Stimulated activated effector memory CD8-positive, alpha-beta T cell treated with anti-CD3 and anti-CD28 coated beads, Interleukin-12 subunit alpha, Interleukin-12 subunit beta, amount 100 ng/mL, for 72 hours (primary cell): ENCODE data around the gene TNNT3.

Source experiments
- ATAC-seq: fragments of 150-1000 bp; cut with Tn5 transposase; 2 replicates; pipeline ENCODE4 v1.10.0; 2021
- DNase-seq, 2 donors: peaks; one replicate each; pipeline ENCODE4 v3.0.0; 2021 to 2022; ENCODE audit warnings: low spot score in 2 of 2
- H3K27ac Mint-ChIP-seq: one replicate; pipeline ENCODE4 v1.8.0; 2022; ENCODE audit warnings: mild to moderate bottlenecking, mixed read lengths
- H3K36me3 Mint-ChIP-seq: one replicate; pipeline ENCODE4 v1.8.0; 2022; ENCODE audit warnings: mild to moderate bottlenecking, mixed read lengths
- H3K4me1 Mint-ChIP-seq: one replicate; pipeline ENCODE4 v1.8.0; 2022; ENCODE audit warnings: mixed read lengths
- H3K4me3 Mint-ChIP-seq: one replicate; pipeline ENCODE4 v1.8.0; 2022; ENCODE audit warnings: mild to moderate bottlenecking, mixed read lengths
- H3K9me3 Mint-ChIP-seq: one replicate; pipeline ENCODE4 v1.8.0; 2022; ENCODE audit warnings: mixed read lengths

TNNT3 gene

DNA sequence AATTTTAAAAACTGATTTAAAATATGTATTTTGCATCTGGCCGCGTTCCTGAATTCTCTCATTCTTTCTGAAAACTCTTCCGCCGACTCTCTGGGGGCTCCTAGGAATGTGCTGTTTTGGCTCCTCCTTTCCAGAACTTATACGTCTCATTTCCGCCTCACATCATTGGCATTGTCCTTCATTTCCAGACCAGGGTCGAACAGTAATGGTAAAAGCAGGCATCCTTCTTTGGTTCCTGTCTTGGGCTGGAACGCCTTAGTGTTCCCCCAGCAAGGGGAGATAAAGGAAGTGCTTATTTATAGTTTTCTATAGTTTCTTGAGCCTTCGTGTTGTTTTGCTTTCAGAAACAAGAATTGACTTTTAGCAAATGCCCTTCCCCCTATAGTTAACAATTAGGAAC lies 10.9 kb upstream of the TNNT3 start:
- Mint-ChIP-seq H3K27ac (no peak overlapping the region), H3K4me1 (no peaks in the 10 kb centered on the region), H3K4me3 (no peak overlapping the region), H3K9me3 (no peaks in the 10 kb centered on the region), H3K36me3 (no peaks in the 10 kb centered on the region)
- no peak for DNase-seq
- ATAC-seq: no peak

DNA sequence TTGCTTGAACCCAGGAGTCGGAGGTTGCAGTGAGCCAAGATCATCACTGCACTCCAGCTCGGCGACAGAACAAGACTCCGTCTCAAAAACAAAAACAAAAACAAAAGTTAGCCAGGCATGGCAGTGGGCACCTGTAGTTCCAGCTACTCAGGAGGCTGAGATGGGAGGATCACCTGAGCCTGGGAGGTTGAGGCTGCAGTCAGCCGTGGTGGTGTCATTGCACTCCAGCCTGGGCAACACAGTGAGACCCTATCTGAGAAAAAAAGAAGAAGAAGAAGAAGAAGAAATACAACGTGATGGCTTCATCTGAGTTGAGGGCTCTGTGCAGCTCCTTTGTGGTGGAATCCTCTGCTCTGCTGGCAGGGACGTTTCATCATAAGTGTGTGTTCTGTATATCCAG lies 10.0 kb upstream of the TNNT3 start:
- ATAC-seq (no peak), DNase-seq (no peak)
- H3K36me3 Mint-ChIP-seq: no peaks in the 10 kb centered on the region
- no peaks in the 10 kb centered on the region for H3K9me3 Mint-ChIP-seq
- no peak overlapping the region for H3K27ac Mint-ChIP-seq
- peaks cover 7% of the 10 kb centered on the region for H3K4me1 Mint-ChIP-seq
- no peak overlapping the region for H3K4me3 Mint-ChIP-seq

DNA sequence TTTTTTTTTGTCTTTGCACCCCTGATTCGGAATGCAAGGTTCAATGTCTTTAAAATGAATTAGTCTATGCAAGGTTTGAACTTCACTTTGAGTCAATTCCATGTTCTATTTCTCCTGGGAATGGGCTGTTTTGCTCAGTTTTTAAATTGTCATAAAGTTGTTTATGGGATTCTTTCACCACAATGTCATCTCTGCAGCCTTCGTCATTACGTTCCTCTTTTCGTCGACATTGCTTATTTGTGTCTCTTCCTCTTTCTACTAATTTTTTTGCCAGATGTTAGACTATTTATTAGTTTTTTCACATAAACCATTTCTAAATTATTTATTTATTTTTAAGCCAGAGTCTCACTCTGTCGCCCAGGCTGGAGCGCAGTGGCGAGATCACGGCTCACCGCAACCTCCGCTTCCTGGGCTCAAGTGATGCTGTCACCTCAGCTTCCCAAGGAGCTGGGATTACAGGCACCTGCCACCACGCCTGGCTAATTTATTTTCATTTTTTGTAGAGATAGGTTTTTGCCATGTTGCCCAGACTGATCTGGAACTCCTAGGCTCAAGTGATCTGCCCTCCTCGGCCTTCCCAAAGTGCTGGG lies 7.1 kb upstream of the TNNT3 start:
- Mint-ChIP-seq H3K27ac (no peak overlapping the region), H3K36me3 (peaks cover 20% of the 10 kb centered on the region), H3K4me3 (no peak overlapping the region), H3K4me1 (peaks cover 33% of the 10 kb centered on the region), H3K9me3 (no peaks in the 10 kb centered on the region)
- ATAC-seq: no peak
- DNase-seq: no peak

DNA sequence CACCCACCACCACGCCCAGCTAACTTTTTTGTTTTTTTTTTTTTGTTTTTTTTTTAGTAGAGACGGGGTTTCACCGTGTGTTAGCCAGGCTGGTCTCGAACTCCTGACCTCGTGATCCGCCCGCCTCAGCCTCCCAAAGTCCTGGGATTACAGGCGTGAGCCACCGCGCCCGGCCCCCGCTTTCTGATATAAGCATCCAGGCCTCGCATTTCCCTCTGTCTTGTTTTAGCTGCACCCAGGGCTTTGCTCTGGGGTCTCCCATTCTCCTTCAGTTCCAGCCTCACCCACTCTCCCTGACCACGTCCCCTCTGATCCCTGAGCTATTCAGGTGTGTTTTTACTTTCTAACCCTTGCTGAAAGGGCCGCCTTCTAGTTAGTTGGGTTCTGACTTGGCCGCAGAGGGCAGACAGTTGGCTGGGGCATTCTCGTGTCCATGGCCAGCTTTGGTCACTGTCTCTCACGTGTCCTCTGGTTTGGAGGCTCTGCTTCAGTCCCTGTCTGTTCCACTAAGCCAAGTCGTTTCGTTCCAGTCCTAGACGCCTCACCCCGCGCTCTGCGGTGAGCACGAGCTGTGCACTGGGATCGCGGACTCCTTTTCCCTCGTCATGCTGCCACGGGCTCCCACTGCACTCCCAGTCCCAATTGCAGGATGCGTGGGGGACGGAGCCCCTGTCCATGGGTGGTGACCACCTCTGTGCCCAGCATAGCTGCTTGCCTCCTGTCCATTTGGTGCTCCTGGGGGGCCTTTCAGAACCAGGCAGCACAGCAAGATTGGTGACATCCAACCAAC lies 6.0 kb upstream of the TNNT3 start:
- H3K4me3 Mint-ChIP-seq: no peak overlapping the region
- no peak overlapping the region for H3K27ac Mint-ChIP-seq
- peaks cover 31% of the 10 kb centered on the region for H3K36me3 Mint-ChIP-seq
- DNase-seq (no peak), ATAC-seq (no peak)
- H3K4me1 Mint-ChIP-seq: peaks cover 35% of the 10 kb centered on the region
- no peaks in the 10 kb centered on the region for H3K9me3 Mint-ChIP-seq

DNA sequence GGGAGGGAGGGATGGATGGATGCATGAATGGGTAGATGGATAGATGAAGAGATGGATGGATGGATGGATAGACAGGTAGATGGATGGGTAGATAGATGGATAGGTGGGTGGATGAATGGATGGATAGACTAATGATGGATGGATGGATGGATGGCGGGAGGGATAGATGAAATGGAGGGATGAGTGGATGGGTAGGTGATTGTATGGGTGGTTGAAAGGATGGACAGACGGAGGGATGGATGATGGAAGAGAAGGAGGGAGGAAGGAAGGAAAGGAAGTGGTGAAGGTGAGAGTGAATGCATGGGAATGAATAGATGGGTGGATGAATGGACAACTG lies 3.7 kb upstream of the TNNT3 start:
- no peak for DNase-seq
- Mint-ChIP-seq H3K36me3 (peaks cover 54% of the 10 kb centered on the region), H3K4me1 (peaks cover 46% of the 10 kb centered on the region), H3K27ac (peak overlapping the region; percentile 70), H3K4me3 (no peak overlapping the region), H3K9me3 (no peaks in the 10 kb centered on the region)
- no peak for ATAC-seq

DNA sequence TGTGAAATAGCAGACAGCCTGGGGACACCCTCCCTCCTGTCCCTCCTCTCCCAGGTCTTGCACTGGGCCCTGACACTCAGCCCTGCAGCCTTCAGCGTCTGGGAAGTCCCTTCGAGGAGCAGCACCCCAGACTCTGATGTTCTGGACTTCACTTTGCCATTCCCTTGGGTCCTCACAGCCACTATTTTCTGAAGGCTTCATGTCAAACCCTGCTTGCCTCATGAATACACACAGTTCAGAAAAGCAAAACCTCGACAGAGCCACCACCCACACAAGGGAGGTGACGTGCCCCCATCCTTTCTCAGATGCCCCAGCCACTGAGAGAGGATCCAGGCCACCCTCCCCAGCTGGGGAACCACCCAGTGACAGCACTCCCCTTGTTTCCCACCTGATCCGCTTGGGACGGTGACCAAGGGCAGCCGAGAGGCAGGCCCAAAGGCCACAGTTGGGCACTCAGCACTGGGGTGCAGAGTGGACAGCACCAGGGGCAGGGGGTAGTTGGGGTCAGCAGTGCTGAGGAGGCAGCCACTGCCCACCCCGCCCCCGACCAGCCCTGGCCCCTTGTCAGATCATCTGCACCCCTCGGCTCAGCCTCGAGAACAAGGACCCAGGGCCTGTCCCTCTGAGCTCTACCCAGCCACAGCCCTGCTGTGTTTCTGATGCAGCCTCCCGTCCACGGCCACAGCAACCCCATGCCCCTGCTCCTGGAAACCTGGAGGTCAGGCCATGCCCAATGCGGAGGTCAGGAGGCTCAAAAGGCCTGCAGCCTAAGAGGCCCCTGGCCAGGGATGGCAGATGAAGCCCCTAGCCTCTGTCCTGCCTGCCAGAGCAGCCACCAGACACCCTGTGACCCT lies 3.1 kb upstream of the TNNT3 start:
- H3K4me3 Mint-ChIP-seq: no peak overlapping the region
- DNase-seq: no peak
- H3K4me1 Mint-ChIP-seq: peaks cover 46% of the 10 kb centered on the region
- H3K36me3 Mint-ChIP-seq: peaks cover 60% of the 10 kb centered on the region
- peak overlapping the region; percentile 70 for H3K27ac Mint-ChIP-seq
- ATAC-seq: peak; percentile 66
- no peaks in the 10 kb centered on the region for H3K9me3 Mint-ChIP-seq

DNA sequence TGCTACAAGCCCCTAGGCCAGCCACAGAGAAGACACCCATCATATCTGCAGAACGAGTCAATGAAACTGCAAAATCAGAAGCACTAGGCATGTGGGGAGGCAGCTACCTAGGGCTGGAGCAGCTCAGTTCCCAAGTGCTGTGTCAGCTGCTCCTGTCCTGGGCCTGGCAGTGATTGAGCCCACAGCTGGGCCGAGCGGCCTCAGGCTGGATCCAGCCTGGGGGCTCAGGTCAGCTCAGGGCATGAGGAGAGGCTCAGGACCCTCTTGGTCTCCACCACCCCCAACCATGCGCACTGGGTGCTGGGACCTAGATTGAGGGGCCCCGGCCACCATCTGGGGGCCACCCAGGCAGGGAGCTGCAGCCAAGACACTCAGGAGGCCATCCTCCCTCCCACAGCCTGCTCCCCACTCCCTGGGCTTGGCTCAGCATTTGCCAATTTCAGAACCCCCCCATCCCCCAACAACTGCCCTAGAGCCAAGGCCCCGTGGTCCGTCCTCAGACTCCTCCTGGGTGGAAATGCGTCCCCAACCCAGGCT lies 2.4 kb upstream of the TNNT3 start:
- DNase-seq (no peak), ATAC-seq (peak; percentile 34)
- no peak overlapping the region for H3K4me3 Mint-ChIP-seq
- no peaks in the 10 kb centered on the region for H3K9me3 Mint-ChIP-seq
- peak overlapping the region; percentile 70 for H3K27ac Mint-ChIP-seq
- peaks cover 46% of the 10 kb centered on the region for H3K4me1 Mint-ChIP-seq
- H3K36me3 Mint-ChIP-seq: peaks cover 67% of the 10 kb centered on the region

DNA sequence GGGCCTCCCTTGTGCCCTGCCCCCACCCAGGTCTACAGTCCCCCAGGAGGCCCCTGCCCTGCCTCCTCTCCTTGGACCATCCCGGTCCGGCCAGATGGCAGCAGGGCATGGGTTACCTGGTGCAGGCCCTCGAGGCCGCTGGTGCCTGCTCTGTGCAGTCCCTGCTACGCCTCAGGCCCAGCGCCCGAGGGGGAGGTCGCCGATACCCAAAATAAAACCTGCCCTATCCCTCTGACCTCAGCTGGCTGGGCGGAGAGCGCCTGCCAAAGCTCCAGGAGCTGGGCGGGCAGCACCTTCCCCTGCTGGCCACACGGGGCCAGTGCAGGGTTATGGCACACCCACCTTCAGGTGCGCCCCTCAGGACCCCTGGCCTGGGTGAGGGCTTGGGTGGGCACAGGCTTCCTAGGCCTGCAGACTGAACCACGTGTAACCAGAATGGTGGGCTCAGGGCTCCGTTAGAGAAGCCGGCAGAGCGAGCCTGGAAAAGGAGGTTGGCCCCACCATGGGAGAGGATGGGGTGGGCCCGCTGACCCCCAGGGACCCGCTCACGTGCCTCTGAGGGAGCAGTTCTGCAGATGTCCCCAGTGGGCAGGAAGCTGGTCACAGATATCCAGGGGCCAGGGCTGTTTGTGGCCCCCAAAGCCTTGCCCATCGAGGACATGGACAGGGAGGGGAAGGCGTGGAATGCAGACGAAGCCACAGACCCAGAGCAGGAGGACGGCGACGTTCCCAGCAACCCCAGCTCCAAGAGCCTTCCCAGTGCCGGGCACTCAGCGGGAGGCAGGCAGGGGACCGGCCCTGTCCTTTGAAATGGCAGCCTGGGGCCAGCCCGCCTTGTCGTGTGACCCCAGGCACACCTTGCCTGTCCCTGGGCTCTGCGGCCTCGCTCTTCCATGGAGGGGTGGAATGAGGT lies 1.7 kb upstream of the TNNT3 start:
- H3K4me3 Mint-ChIP-seq: no peak overlapping the region
- ATAC-seq: peak; percentile 24
- peaks cover 51% of the 10 kb centered on the region for H3K4me1 Mint-ChIP-seq
- no peaks in the 10 kb centered on the region for H3K9me3 Mint-ChIP-seq
- peak in 1 of 2 donors; percentile 51 for DNase-seq
- H3K36me3 Mint-ChIP-seq: peaks cover 69% of the 10 kb centered on the region
- peak overlapping the region; percentile 70 for H3K27ac Mint-ChIP-seq

DNA sequence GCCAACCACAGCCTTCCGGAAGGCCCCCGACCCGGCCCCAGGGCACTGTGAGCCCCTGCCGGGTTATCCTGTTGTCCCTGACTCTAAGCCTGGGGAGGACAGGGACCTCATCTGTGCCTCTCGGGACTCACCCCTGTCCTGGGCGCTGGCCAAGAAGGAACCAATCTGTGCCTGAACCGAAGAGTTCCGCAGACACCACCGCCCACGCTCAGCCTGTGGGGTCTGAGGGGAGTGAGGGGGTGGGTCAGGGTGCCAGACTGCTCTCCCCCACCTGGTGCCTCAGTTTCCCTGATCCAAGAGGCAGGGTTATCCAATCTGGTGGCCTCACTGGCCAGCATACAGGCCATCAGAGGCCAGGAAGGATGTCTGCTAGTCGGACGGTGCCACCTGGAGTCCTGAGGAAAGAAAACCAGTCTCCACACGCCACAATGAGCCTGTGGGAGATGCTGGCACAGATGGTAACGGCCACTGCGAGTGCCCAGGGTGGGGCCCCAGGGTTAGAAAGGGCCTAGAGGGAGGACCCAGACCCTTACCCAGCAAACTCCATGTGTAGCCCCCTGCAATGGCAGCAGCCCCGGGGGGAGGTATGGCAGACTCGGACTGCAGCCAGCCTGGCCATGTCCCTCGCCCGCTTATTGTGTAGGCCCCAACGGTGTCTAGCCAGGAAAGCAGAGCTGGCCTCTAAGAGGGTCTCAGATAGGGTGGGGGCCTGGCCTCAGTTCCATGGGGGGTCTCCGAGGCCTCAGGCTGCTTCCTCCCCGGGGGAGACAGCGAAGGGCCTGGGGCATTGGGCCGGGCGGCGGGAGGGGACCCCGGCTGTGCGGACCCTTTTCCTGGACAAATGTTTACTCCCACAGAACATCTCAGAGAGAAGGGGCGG lies 827 bp upstream of the TNNT3 start:
- Mint-ChIP-seq H3K4me1 (peaks cover 59% of the 10 kb centered on the region), H3K4me3 (no peak overlapping the region), H3K36me3 (peaks cover 70% of the 10 kb centered on the region), H3K27ac (peak overlapping the region; percentile 92), H3K9me3 (no peaks in the 10 kb centered on the region)
- DNase-seq (peak in 1 of 2 donors; percentile 52), ATAC-seq (no peak)

DNA sequence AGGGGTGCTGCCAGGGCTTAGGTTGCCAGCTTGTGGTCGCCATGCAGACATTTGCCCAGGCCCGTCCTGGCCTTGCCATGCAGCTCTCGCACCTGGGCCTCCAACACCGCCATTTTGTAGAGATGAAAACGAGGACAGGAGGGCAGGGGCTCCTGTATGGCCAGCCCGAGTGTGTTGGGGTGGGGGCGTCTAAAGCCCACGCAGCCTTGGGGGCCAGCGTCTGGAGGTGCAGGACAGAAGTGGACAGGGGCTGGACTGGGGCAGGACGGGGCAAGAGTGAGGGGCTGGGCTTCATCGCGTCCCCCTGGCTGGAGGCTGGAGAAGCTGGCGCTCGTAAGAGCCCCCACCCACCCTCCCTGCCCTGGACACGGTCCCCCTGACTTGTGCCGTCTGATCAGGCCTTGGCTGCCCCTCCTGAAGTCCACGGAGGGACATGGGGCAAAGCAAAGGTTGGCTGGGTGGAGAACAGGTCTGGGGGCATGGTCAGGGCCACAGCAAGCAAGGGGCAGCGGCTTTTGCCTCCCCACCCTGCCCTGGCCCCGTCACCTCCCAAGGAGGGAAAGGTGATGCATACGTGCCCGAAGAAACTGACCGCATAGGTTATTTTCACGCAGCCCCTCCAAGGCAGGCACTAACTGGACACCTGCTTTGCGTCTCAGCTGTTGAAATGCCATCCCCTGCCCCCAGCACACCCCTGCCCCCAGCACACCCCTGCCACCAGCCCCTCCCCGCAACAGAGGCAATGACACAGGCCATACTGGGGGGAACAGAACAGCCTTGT lies 815 bp downstream of the TNNT3 start:
- Mint-ChIP-seq H3K4me1 (peaks cover 49% of the 10 kb centered on the region), H3K36me3 (peaks cover 75% of the 10 kb centered on the region), H3K27ac (peak overlapping the region; percentile 92), H3K9me3 (no peaks in the 10 kb centered on the region), H3K4me3 (no peak overlapping the region)
- ATAC-seq (no peak), DNase-seq (no peak)

DNA sequence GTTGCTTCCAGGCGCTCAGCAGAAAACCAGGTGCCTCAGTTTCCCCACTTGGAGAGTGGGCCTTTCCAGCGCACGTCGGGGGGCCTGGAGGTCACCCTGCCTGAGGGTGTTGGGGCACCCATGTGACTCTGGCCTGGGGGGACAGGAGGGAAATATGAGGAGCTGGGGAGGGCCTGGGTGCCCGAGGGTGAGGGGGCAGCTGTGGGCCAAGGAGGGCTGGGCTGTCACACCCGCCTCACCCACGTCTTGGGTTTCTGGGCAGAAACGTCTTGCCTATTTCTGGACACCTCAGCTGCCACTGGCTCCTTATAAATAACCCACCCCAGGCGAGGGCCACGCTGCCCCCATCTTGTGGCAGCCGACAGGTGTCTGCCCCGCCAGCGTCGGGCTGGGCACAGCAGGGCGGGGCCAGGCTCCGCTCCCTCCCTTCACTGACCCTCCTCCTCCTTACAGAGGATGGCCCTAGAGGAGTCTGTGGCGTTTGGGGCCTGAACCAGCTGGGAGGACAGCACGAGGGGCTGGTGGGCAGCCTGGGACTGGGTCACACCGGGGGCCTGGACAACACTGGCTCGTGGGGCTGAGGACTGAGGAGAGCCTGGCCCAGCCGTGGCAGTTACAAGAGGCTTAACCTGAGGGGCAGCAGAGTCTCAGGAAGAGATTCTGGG lies 1.5 kb downstream of the TNNT3 start:
- Mint-ChIP-seq H3K4me1 (peaks cover 41% of the 10 kb centered on the region), H3K9me3 (no peaks in the 10 kb centered on the region), H3K4me3 (no peak overlapping the region), H3K36me3 (peaks cover 68% of the 10 kb centered on the region), H3K27ac (no peak overlapping the region)
- ATAC-seq (no peak), DNase-seq (no peak)

DNA sequence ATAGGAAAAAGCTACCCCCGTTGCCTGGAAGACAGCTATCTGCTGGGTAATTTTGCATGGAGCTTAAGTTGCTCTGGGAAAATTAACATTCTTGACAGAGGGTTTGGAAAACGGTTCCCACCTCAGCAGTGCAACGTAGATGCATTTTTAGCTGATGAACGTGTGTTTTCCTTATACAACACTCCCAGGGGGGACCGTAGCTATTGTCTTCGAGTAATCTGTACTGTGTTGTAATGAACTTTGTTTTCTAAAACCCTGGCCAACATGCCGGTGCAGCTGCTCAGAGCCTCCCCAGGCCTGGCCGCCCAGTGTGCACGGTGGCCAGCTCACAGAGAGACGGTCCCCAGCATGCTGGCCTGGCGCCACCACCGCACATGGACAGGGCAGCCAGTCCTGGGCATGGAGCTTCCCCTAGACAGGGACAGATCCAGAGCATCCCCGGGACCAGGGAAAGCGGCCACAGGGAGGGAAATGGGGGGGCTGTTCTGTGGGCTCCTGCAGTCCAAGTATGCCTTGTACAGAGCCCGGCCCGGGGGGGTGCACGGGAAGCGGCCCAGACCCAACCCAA lies 2.2 kb downstream of the TNNT3 start:
- ATAC-seq (no peak), DNase-seq (no peak)
- H3K4me3 Mint-ChIP-seq: no peak overlapping the region
- H3K36me3 Mint-ChIP-seq: peaks cover 62% of the 10 kb centered on the region
- H3K9me3 Mint-ChIP-seq: no peaks in the 10 kb centered on the region
- H3K27ac Mint-ChIP-seq: peak overlapping the region; percentile 43
- H3K4me1 Mint-ChIP-seq: peaks cover 35% of the 10 kb centered on the region
